ENCODE data around the gene ZNF444.

DNA sequence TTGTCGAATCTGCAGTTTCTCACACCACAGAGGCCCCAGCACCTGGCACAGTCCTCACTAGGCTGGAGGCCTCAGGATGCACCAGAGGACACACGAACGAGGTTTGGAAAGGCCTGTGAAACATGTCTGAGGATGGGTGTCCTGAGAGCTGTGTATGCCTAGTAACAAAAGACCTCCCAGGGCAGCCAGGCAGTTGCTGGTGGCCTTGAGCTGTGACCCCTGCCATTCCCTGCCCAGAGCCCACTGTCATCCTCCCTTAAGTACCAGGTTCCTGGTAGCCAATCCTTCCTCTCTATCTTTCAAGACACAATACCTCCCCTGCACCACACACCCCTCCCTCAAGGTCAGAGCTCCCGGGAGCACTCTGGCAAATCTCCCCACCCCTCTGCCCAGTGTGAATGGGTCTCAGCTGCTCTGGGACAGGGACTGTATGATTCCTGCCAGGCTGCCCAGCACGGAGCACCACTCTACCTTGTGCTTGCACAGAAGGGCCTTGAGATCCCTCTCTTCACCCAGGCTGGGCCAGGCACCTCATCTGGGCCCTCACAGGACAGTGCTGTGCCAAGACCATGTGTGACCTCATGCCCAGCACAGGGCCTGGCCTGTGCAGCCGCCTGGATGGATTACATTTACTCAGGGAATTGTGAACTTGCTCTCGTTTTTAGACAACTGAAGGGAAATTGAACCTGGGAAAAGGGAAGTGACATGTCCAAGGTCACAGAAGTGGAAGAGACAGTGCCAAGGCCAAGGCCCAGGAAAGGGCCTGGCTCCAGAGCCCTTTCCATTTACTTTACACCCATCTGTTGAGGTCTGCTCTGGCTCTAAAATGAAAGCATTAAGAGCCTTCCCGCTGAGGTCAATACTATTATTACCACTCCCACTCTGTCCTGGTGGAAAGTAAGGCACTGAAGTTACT is 22.2 kb upstream of the ZNF444 start:
- TF ChIP-seq, protein P1, sequence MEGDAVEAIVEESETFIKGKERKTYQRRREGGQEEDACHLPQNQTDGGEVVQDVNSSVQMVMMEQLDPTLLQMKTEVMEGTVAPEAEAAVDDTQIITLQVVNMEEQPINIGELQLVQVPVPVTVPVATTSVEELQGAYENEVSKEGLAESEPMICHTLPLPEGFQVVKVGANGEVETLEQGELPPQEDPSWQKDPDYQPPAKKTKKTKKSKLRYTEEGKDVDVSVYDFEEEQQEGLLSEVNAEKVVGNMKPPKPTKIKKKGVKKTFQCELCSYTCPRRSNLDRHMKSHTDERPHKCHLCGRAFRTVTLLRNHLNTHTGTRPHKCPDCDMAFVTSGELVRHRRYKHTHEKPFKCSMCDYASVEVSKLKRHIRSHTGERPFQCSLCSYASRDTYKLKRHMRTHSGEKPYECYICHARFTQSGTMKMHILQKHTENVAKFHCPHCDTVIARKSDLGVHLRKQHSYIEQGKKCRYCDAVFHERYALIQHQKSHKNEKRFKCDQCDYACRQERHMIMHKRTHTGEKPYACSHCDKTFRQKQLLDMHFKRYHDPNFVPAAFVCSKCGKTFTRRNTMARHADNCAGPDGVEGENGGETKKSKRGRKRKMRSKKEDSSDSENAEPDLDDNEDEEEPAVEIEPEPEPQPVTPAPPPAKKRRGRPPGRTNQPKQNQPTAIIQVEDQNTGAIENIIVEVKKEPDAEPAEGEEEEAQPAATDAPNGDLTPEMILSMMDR (IDR thresholded peaks at IDR 0.05), result no peak
- no peak for TF ChIP-seq POLR2A (IDR thresholded peaks at IDR 0.05)
- no peak for TF ChIP-seq EP300 (IDR thresholded peaks at IDR 0.05)

All from tibial nerve (tissue), 4 donors.